Activated CD4-positive, alpha-beta T cell treated with anti-CD3 and anti-CD28 coated beads for 1 hour (primary cell): ENCODE measurements around the gene RHOF.

ENCODE experiments used
- DNase-seq: peaks from one replicate; pipeline ENCODE4 v3.0.0-alpha.2; 2020

Gene RHOF

GRCh38 chr12:121819212-121819949, 25.9 kb upstream of the RHOF start:
- DNase-seq: no peak

- no peak for DNase-seq
Observed at GRCh38 chr12:121817648-121818043, 24.2 kb upstream of the RHOF start.

- DNase-seq: no peak
Observed at GRCh38 chr12:121816925-121817647, 23.6 kb upstream of the RHOF start.

- no peak for DNase-seq
Observed at GRCh38 chr12:121815263-121815662, 21.8 kb upstream of the RHOF start.

- no peak for DNase-seq
Observed at GRCh38 chr12:121814429-121815119, 21.1 kb upstream of the RHOF start.

- no peak for DNase-seq
Observed at GRCh38 chr12:121813951-121814350, 20.5 kb upstream of the RHOF start.

GRCh38 chr12:121812921-121813896, 19.7 kb upstream of the RHOF start:
- DNase-seq: no peak

- DNase-seq: no peak
Observed at GRCh38 chr12:121812320-121812871, 18.9 kb upstream of the RHOF start.

- peak; percentile 58 for DNase-seq
Observed at GRCh38 chr12:121811434-121812319, 18.2 kb upstream of the RHOF start.

GRCh38 chr12:121810833-121811433, 17.4 kb upstream of the RHOF start:
- DNase-seq: no peak

- DNase-seq: no peak
Observed at GRCh38 chr12:121810234-121810817, 16.8 kb upstream of the RHOF start.

GRCh38 chr12:121809712-121810116, 16.2 kb upstream of the RHOF start:
- no peak for DNase-seq

- no peak for DNase-seq
Observed at GRCh38 chr12:121808623-121809022, 15.1 kb upstream of the RHOF start.

GRCh38 chr12:121807642-121808347, 14.3 kb upstream of the RHOF start:
- DNase-seq: no peak

GRCh38 chr12:121806546-121807423, 13.3 kb upstream of the RHOF start:
- no peak for DNase-seq

- no peak for DNase-seq
Observed at GRCh38 chr12:121806009-121806545, 12.6 kb upstream of the RHOF start.

- no peak for DNase-seq
Observed at GRCh38 chr12:121805171-121806008, 11.9 kb upstream of the RHOF start.
